Measurements from ENCODE around the gene PDLIM7. TPM values are rescaled to one million over a fixed set of nuclear protein-coding genes. Genes with fewer than 3 reads are reported as not detected.

The PDLIM7 gene
- total and polyA plus RNA-seq, 10 of the 15 experiments (the other 5 are each of a cell fraction or from before 2014, with no cell fraction given), result 0.82 to 36.6 (median 19.3) TPM

DNA sequence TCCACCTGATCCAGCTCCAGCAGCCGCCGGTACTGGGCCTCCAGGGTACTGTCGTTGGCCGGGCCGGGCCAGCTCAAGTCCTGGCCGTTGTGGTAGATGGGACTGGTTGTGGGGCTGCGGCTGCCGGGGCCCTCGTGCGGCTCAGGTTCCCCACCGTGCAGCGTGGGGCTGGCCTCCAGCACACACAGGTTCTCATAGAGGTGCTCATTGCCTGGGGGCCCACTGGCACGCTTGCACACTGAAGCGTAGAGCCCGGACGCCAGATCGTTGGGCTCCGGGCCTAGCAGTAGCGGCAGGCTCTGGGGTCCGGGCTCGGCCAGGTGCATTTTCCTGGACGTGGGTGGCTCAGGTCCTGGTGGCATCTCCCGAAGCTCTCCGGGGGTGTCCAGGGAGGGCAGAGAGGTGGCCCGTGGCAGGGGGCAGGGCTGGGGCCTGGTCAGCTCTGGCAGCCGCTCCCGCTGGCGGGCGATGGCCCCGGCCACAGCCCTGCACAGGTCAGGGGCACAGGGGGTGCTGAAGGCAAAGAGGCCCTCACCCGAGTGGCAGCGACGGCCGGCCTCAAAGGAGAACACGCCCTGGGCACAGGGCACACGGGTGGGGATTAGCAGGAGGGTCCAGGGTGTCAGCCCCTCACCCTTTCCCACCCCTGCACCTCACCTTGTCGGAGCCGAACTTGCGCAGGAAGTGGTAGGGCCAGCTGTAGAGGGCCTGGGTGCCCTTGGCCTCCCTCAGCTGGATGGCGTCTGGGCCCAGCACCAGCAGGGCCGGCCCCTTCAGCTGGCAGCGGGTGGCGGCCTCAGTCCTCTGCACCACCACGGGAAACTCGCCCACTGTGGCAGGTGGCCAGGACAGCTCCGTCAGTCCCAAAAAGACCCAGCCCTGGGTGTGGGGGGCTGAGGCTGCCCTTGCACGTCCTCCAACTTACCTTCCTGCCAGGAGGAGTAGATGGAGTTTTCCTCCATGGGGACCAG lies 7.0 kb upstream of the PDLIM7 start:
- CTCF ChIA-PET, result interaction anchor here (1.5 kb wide), 1 partner anchor 195 kb away, joined by 6 read pairs; no protein-coding TSS in a partner anchor
- H3K79me2 ChIP-seq (ENCODE audit: control insufficient read depth, insufficient read depth, low read length), result peaks cover 24% of the 10 kb centered on the region
- no peaks in the 10 kb centered on the region for H3K27me3 ChIP-seq (replicated peaks in 1 of 2; ENCODE audit: control insufficient read depth in 2 of 2, insufficient read depth in 2 of 2, low read length in 1 of 2)
- no peak for DNase-seq (ENCODE audit: low read depth, low spot score)
- no TSS peak for BruUV-seq (replicated peaks)
- POLR2A ChIA-PET, result interaction anchor here (0.5 to 1.1 kb wide), 2 partner anchors 77 to 104 kb away, joined by 3 to 5 read pairs; no protein-coding TSS in a partner anchor
- 93% methylated on average over 44 of the region's 47 CpGs for WGBS (ENCODE audit: insufficient coverage, insufficient replicate concordance, low lambda C conversion rate, missing lambda C conversion rate)
- no peak overlapping the region for H3K4me3 ChIP-seq
- in situ Hi-C loops (cut with MboI) (no loop called here), intact Hi-C loops (cut with micrococcal nuclease; ENCODE audit: unreplicated experiment) (loop anchor here (5.0 to 10.0 kb wide), 3 partner anchors 98 to 390 kb away; partner anchors contain the start of genes B4GALT7 and MXD3)
- no peaks in the 10 kb centered on the region for H4K20me1 ChIP-seq (ENCODE audit: control insufficient read depth, insufficient read depth)
- SMC1A ChIA-PET (ENCODE audit: uncharacterized antibody, unreplicated experiment), result no interaction called here
- H3K4me1 ChIP-seq (ENCODE audit: control insufficient read depth, insufficient read depth, low read length), result peaks cover 43% of the 10 kb centered on the region
- no peak overlapping the region for H2AFZ ChIP-seq (ENCODE audit: control insufficient read depth, low read depth, low read length)
- H3K27ac ChIP-seq (ENCODE audit: control insufficient read depth, insufficient read depth), result no peak overlapping the region
- peaks cover 7 to 19% of the 10 kb centered on the region in 2 experiments; a peak in 3 of 4 replicates for H3K36me3 ChIP-seq (ENCODE audit: control insufficient read depth in 2 of 2, insufficient read depth in 2 of 2, low read length in 1 of 2)
- no peak overlapping the region for H3K9ac ChIP-seq (ENCODE audit: control insufficient read depth, insufficient read depth, low read length)
- no peak for ATAC-seq
- RAD21 ChIA-PET (ENCODE audit: unreplicated experiment), result interaction anchor here (0.6 kb wide), 1 partner anchor 183 kb away, joined by 3 read pairs; no protein-coding TSS in a partner anchor
- H3K9me3 ChIP-seq (replicated peaks; ENCODE audit: control insufficient read depth, insufficient read depth, low read length), result no peaks in the 10 kb centered on the region
- FAIRE-seq, result no peak
- no peak overlapping the region for H3K4me2 ChIP-seq (ENCODE audit: control insufficient read depth, insufficient read depth)
- TF ChIP-seq CEBPB (IDR thresholded peaks at IDR 0.05; ENCODE audit: borderline replicate concordance in 1 of 2, low read depth in 2 of 2, low read length in 2 of 2), result no peak
- TF ChIP-seq, protein P1, sequence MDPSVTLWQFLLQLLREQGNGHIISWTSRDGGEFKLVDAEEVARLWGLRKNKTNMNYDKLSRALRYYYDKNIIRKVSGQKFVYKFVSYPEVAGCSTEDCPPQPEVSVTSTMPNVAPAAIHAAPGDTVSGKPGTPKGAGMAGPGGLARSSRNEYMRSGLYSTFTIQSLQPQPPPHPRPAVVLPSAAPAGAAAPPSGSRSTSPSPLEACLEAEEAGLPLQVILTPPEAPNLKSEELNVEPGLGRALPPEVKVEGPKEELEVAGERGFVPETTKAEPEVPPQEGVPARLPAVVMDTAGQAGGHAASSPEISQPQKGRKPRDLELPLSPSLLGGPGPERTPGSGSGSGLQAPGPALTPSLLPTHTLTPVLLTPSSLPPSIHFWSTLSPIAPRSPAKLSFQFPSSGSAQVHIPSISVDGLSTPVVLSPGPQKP (IDR thresholded peaks at IDR 0.05; ENCODE audit: low read depth, low read length), result no peak
- TF ChIP-seq, protein P2, sequence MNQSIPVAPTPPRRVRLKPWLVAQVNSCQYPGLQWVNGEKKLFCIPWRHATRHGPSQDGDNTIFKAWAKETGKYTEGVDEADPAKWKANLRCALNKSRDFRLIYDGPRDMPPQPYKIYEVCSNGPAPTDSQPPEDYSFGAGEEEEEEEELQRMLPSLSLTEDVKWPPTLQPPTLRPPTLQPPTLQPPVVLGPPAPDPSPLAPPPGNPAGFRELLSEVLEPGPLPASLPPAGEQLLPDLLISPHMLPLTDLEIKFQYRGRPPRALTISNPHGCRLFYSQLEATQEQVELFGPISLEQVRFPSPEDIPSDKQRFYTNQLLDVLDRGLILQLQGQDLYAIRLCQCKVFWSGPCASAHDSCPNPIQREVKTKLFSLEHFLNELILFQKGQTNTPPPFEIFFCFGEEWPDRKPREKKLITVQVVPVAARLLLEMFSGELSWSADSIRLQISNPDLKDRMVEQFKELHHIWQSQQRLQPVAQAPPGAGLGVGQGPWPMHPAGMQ (IDR thresholded peaks at IDR 0.05; ENCODE audit: borderline replicate concordance), result no peak
- TF ChIP-seq, protein P3, sequence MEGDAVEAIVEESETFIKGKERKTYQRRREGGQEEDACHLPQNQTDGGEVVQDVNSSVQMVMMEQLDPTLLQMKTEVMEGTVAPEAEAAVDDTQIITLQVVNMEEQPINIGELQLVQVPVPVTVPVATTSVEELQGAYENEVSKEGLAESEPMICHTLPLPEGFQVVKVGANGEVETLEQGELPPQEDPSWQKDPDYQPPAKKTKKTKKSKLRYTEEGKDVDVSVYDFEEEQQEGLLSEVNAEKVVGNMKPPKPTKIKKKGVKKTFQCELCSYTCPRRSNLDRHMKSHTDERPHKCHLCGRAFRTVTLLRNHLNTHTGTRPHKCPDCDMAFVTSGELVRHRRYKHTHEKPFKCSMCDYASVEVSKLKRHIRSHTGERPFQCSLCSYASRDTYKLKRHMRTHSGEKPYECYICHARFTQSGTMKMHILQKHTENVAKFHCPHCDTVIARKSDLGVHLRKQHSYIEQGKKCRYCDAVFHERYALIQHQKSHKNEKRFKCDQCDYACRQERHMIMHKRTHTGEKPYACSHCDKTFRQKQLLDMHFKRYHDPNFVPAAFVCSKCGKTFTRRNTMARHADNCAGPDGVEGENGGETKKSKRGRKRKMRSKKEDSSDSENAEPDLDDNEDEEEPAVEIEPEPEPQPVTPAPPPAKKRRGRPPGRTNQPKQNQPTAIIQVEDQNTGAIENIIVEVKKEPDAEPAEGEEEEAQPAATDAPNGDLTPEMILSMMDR (IDR thresholded peaks at IDR 0.05 in 2 of 3, conservative IDR thresholded peaks at IDR 0.05 in 1 of 3; ENCODE audit: control insufficient read depth in 2 of 3, extremely low read depth in 1 of 3, insufficient read depth in 1 of 3, low read depth in 3 of 3, low read length in 3 of 3), result no peak
- TF ChIP-seq, protein P4, sequence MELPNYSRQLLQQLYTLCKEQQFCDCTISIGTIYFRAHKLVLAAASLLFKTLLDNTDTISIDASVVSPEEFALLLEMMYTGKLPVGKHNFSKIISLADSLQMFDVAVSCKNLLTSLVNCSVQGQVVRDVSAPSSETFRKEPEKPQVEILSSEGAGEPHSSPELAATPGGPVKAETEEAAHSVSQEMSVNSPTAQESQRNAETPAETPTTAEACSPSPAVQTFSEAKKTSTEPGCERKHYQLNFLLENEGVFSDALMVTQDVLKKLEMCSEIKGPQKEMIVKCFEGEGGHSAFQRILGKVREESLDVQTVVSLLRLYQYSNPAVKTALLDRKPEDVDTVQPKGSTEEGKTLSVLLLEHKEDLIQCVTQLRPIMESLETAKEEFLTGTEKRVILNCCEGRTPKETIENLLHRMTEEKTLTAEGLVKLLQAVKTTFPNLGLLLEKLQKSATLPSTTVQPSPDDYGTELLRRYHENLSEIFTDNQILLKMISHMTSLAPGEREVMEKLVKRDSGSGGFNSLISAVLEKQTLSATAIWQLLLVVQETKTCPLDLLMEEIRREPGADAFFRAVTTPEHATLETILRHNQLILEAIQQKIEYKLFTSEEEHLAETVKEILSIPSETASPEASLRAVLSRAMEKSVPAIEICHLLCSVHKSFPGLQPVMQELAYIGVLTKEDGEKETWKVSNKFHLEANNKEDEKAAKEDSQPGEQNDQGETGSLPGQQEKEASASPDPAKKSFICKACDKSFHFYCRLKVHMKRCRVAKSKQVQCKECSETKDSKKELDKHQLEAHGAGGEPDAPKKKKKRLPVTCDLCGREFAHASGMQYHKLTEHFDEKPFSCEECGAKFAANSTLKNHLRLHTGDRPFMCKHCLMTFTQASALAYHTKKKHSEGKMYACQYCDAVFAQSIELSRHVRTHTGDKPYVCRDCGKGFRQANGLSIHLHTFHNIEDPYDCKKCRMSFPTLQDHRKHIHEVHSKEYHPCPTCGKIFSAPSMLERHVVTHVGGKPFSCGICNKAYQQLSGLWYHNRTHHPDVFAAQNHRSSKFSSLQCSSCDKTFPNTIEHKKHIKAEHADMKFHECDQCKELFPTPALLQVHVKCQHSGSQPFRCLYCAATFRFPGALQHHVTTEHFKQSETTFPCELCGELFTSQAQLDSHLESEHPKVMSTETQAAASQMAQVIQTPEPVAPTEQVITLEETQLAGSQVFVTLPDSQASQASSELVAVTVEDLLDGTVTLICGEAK (IDR thresholded peaks at IDR 0.05; ENCODE audit: borderline replicate concordance), result no peak
- TF ChIP-seq, protein P5, sequence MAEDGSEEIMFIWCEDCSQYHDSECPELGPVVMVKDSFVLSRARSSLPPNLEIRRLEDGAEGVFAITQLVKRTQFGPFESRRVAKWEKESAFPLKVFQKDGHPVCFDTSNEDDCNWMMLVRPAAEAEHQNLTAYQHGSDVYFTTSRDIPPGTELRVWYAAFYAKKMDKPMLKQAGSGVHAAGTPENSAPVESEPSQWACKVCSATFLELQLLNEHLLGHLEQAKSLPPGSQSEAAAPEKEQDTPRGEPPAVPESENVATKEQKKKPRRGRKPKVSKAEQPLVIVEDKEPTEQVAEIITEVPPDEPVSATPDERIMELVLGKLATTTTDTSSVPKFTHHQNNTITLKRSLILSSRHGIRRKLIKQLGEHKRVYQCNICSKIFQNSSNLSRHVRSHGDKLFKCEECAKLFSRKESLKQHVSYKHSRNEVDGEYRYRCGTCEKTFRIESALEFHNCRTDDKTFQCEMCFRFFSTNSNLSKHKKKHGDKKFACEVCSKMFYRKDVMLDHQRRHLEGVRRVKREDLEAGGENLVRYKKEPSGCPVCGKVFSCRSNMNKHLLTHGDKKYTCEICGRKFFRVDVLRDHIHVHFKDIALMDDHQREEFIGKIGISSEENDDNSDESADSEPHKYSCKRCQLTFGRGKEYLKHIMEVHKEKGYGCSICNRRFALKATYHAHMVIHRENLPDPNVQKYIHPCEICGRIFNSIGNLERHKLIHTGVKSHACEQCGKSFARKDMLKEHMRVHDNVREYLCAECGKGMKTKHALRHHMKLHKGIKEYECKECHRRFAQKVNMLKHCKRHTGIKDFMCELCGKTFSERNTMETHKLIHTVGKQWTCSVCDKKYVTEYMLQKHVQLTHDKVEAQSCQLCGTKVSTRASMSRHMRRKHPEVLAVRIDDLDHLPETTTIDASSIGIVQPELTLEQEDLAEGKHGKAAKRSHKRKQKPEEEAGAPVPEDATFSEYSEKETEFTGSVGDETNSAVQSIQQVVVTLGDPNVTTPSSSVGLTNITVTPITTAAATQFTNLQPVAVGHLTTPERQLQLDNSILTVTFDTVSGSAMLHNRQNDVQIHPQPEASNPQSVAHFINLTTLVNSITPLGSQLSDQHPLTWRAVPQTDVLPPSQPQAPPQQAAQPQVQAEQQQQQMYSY (CRISPR knock-in tag; IDR thresholded peaks at IDR 0.05), result no peak

Measured in GM12878 (cell line).